ENCODE measurements around the gene HOXC10. TPM values are rescaled to one million over a fixed set of nuclear protein-coding genes. Genes with fewer than 3 reads are reported as not detected.

HOXC10 gene
- total and polyA plus RNA-seq, 2 experiments from 2014 or later, result 0.23 to 1.7 TPM

GRCh38 chr12:53960187-53961024, 24.5 kb upstream of the HOXC10 start:
- Histone ChIP-seq H2AFZ (no peak overlapping the region), H3K4me3 (no peak overlapping the region), H4K20me1 (ENCODE audit: insufficient read depth, poor library complexity, severe bottlenecking) (no peaks in the 10 kb centered on the region), H3K27ac (no peak overlapping the region), H3K4me2 (peak overlapping the region; percentile 53), H3K27me3 (peaks cover 100% of the 10 kb centered on the region), H3K36me3 (replicated peaks; ENCODE audit: insufficient read depth, low read depth) (no peaks in the 10 kb centered on the region), H3K9me3 (ENCODE audit: low read depth) (no peaks in the 10 kb centered on the region), H3K9me2 (replicated peaks; ENCODE audit: insufficient read depth) (no peaks in the 10 kb centered on the region), H3K4me1 (ENCODE audit: insufficient read depth) (no peaks in the 10 kb centered on the region), H3K79me2 (no peaks in the 10 kb centered on the region)
- no peak for DNase-seq (ENCODE audit: low spot score)
- TF ChIP-seq EZH2phosphoT487 (IDR thresholded peaks at IDR 0.05; ENCODE audit: low read depth, severe bottlenecking, unreplicated experiment) (no peak), EZH2 (IDR thresholded peaks at IDR 0.05; ENCODE audit: borderline replicate concordance) (peak; percentile 51)
- TF ChIP-seq, protein P1, sequence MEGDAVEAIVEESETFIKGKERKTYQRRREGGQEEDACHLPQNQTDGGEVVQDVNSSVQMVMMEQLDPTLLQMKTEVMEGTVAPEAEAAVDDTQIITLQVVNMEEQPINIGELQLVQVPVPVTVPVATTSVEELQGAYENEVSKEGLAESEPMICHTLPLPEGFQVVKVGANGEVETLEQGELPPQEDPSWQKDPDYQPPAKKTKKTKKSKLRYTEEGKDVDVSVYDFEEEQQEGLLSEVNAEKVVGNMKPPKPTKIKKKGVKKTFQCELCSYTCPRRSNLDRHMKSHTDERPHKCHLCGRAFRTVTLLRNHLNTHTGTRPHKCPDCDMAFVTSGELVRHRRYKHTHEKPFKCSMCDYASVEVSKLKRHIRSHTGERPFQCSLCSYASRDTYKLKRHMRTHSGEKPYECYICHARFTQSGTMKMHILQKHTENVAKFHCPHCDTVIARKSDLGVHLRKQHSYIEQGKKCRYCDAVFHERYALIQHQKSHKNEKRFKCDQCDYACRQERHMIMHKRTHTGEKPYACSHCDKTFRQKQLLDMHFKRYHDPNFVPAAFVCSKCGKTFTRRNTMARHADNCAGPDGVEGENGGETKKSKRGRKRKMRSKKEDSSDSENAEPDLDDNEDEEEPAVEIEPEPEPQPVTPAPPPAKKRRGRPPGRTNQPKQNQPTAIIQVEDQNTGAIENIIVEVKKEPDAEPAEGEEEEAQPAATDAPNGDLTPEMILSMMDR (IDR thresholded peaks at IDR 0.05; ENCODE audit: poor library complexity), result no peak
- WGBS (ENCODE audit: low lambda C conversion rate, missing lambda C conversion rate), result 43% methylated on average over 30 of the region's 39 CpGs

- no peaks in the 10 kb centered on the region for H3K9me2 ChIP-seq (replicated peaks; ENCODE audit: insufficient read depth)
- H4K20me1 ChIP-seq (ENCODE audit: insufficient read depth, poor library complexity, severe bottlenecking), result no peaks in the 10 kb centered on the region
- no peaks in the 10 kb centered on the region for H3K4me1 ChIP-seq (ENCODE audit: insufficient read depth)
- no peaks in the 10 kb centered on the region for H3K9me3 ChIP-seq (ENCODE audit: low read depth)
- peak overlapping the region; percentile 31 for H2AFZ ChIP-seq
- H3K27me3 ChIP-seq, result peaks cover 100% of the 10 kb centered on the region
- no peak overlapping the region for H3K4me3 ChIP-seq
- H3K36me3 ChIP-seq (replicated peaks; ENCODE audit: insufficient read depth, low read depth), result no peaks in the 10 kb centered on the region
- H3K27ac ChIP-seq, result no peak overlapping the region
- no peak for DNase-seq (ENCODE audit: low spot score)
- TF ChIP-seq EZH2 (IDR thresholded peaks at IDR 0.05; ENCODE audit: borderline replicate concordance), result peak; percentile 71
- TF ChIP-seq EZH2phosphoT487 (IDR thresholded peaks at IDR 0.05; ENCODE audit: low read depth, severe bottlenecking, unreplicated experiment), result peak; percentile 4
- TF ChIP-seq, protein P1 (IDR thresholded peaks at IDR 0.05; ENCODE audit: poor library complexity), result no peak
- peak overlapping the region; percentile 53 for H3K4me2 ChIP-seq
- 10% methylated on average over 53 of the region's 72 CpGs for WGBS (ENCODE audit: low lambda C conversion rate, missing lambda C conversion rate)
- no peaks in the 10 kb centered on the region for H3K79me2 ChIP-seq
Measured at GRCh38 chr12:53961025-53961761, 23.8 kb upstream of the HOXC10 start.

GRCh38 chr12:53963005-53963404, 21.9 kb upstream of the HOXC10 start:
- WGBS (ENCODE audit: low lambda C conversion rate, missing lambda C conversion rate), result 58% methylated on average over 7 of the region's 7 CpGs
- Histone ChIP-seq H3K27ac (no peak overlapping the region), H3K4me3 (no peak overlapping the region), H3K4me1 (ENCODE audit: insufficient read depth) (no peaks in the 10 kb centered on the region), H3K9me2 (replicated peaks; ENCODE audit: insufficient read depth) (no peaks in the 10 kb centered on the region), H3K9me3 (ENCODE audit: low read depth) (no peaks in the 10 kb centered on the region), H3K79me2 (no peaks in the 10 kb centered on the region), H3K27me3 (peaks cover 100% of the 10 kb centered on the region), H3K4me2 (peak overlapping the region; percentile 52), H3K36me3 (replicated peaks; ENCODE audit: insufficient read depth, low read depth) (no peaks in the 10 kb centered on the region), H2AFZ (no peak overlapping the region), H4K20me1 (ENCODE audit: insufficient read depth, poor library complexity, severe bottlenecking) (no peaks in the 10 kb centered on the region)
- DNase-seq (ENCODE audit: low spot score), result no peak
- no peak for TF ChIP-seq EZH2 (IDR thresholded peaks at IDR 0.05; ENCODE audit: borderline replicate concordance)
- TF ChIP-seq, protein P1 (IDR thresholded peaks at IDR 0.05; ENCODE audit: poor library complexity), result no peak

All from hepatocyte (in vitro differentiated cells).